GM06990 (cell line): ENCODE results near the gene ADRA2B.

Experiments used
- DNase-seq: peaks from one replicate; pipeline ENCODE4 v3.0.0-alpha.2; 2011; ENCODE audit not compliant: insufficient read length; ENCODE audit errors: extremely low read depth
- H3K27me3 ChIP-seq: replicated peaks from 2 replicates; pipeline ENCODE4 v1.6.0; 2011; ENCODE audit warnings: low read length; ENCODE audit not compliant: control insufficient read depth, insufficient read depth
- H3K36me3 ChIP-seq: 2 replicates; pipeline ENCODE4 v1.5.1; 2011; ENCODE audit warnings: low read length; ENCODE audit not compliant: control insufficient read depth, insufficient read depth
- H3K4me3 ChIP-seq: replicated peaks from 2 replicates; pipeline ENCODE4 v1.5.1; 2011; ENCODE audit warnings: low read depth, mild to moderate bottlenecking, control low read depth, low read length
- CTCF ChIP-seq: IDR thresholded peaks from 2 replicates; pipeline ENCODE4 v1.5.1; 2011; ENCODE audit warnings: low read length, control low read depth, mild to moderate bottlenecking, inconsistent platforms; ENCODE audit not compliant: insufficient read depth, poor library complexity, severe bottlenecking

ADRA2B gene

GRCh38 chr2:96150791-96151594 lies 34.6 kb upstream of the ADRA2B start:
- no peak for TF ChIP-seq CTCF

DNA sequence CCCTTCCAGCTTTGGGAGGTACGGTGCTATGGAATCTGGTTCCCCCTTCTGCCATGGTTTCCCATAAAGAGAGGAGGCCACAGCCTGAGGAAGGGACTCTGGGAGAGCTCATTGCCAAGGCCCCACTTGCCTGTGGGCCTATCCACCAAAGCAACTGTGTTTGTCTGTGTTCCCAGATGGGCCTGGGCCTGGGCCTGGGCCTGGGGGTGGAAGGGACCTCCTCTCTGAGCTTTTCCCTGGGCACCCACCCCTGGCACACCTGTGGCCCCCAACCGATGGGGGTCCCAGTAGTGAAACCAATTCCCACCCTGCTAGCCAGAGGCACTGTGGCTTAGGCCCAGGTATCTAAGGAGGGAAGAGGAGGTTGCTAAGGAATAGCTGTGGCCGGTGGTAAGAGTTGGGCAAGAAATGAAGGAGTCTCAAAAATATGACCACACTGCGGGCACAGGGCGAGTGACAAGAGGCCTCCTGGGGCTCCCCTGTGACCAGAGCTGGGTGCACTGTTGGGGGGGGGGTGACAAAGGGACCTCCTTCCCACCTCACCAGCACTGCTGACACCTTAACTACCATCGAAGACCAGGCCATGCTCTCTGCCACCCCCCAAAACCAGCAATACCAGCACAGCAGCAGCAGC lies 33.8 kb upstream of the ADRA2B start:
- TF ChIP-seq CTCF, result no peak
- Histone ChIP-seq H3K36me3 (no peaks in the 10 kb centered on the region), H3K4me3 (no peak overlapping the region), H3K27me3 (no peaks in the 10 kb centered on the region)
- DNase-seq, result no peak

More at GRCh38 chr2:96150791-96151594, 34.6 kb upstream of the ADRA2B start:
- Histone ChIP-seq H3K36me3 (no peaks in the 10 kb centered on the region), H3K27me3 (no peaks in the 10 kb centered on the region), H3K4me3 (no peak overlapping the region)
- DNase-seq, result no peak

DNA sequence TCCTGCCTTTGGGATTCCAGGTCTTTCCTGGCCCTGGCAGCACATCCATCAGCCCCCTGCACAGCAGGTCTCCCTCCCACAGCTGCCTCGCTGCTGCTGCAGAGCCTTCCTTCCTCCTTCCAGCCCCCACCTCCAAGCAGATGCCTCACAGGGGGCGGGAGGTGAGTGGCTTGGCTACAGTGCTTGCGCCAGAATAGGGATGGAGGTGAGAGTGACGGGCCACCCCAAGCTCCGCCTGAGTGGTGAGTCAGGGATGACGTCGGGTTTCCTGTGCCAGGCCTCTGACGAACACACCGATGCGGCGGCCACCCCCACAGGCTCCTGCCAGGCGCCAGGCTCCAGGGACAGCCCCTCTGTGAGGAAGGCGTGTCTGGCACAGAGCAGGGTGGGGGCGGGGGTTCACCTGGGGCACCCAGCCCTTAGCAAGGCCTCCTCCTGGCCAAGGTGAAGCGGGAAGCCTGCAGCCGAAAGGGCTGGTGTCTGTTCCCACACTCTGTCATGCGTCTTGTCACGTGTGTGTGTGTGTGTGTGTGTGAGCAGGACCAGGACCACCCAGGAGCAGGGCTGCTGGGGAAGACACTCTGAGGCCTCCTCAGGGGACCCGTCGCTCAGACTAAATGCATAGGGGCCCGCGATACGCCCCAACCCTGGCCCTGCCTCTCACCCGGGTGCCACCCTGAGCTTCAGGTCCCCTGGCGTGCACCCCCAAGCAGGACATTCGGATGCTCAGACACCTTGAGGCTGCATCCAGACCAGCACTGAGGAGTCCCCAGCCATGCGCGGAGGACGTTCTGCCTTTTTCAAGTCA lies 32.2 kb upstream of the ADRA2B start:
- Histone ChIP-seq H3K27me3 (no peaks in the 10 kb centered on the region), H3K36me3 (peaks cover 6% of the 10 kb centered on the region), H3K4me3 (0 out of 2 replicates have a peak overlapping the region, but pooled peaks have one; percentile 6)
- no peak for TF ChIP-seq CTCF
- peak; percentile 88 for DNase-seq

GRCh38 chr2:96147593-96148201 lies 31.3 kb upstream of the ADRA2B start:
- no peak for TF ChIP-seq CTCF
- H3K36me3 ChIP-seq, result peaks cover 12% of the 10 kb centered on the region
- DNase-seq, result no peak
- H3K27me3 ChIP-seq, result no peaks in the 10 kb centered on the region
- H3K4me3 ChIP-seq, result no peak overlapping the region

GRCh38 chr2:96146881-96147592 lies 30.7 kb upstream of the ADRA2B start:
- TF ChIP-seq CTCF, result no peak
- peak overlapping the region; percentile 41 for H3K4me3 ChIP-seq

More at GRCh38 chr2:96146881-96147592, 30.7 kb upstream of the ADRA2B start:
- no peak for DNase-seq
- no peaks in the 10 kb centered on the region for H3K27me3 ChIP-seq
- H3K36me3 ChIP-seq, result peaks cover 18% of the 10 kb centered on the region
